GM20000 (cell line): ENCODE data around the gene PPM1E.
A peak's percentile ranks its signal among the peaks of the same experiment; 100 is the strongest.

Experiments
- DNase-seq: peaks from one replicate; pipeline ENCODE4 v3.0.0; 2012; ENCODE audit warnings: low spot score
- TF ChIP-seq, protein P1 (sequence below): IDR thresholded peaks from 2 replicates; pipeline ENCODE4 v1.5.1; 2012; ENCODE audit warnings: mild to moderate bottlenecking, control low read depth; ENCODE audit errors: extremely low read depth, missing control alignments

The PPM1E gene

GRCh38 chr17:58865301-58865700 lies 109.6 kb downstream of the PPM1E start:
- DNase-seq: no peak
- TF ChIP-seq, protein P1, sequence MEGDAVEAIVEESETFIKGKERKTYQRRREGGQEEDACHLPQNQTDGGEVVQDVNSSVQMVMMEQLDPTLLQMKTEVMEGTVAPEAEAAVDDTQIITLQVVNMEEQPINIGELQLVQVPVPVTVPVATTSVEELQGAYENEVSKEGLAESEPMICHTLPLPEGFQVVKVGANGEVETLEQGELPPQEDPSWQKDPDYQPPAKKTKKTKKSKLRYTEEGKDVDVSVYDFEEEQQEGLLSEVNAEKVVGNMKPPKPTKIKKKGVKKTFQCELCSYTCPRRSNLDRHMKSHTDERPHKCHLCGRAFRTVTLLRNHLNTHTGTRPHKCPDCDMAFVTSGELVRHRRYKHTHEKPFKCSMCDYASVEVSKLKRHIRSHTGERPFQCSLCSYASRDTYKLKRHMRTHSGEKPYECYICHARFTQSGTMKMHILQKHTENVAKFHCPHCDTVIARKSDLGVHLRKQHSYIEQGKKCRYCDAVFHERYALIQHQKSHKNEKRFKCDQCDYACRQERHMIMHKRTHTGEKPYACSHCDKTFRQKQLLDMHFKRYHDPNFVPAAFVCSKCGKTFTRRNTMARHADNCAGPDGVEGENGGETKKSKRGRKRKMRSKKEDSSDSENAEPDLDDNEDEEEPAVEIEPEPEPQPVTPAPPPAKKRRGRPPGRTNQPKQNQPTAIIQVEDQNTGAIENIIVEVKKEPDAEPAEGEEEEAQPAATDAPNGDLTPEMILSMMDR: no peak

- DNase-seq: no peak
- TF ChIP-seq, protein P1: no peak
These were observed 115.1 kb downstream of the PPM1E start for GRCh38 chr17:58870747-58871146.

- TF ChIP-seq, protein P1: no peak
- DNase-seq: no peak
These were observed 118.3 kb downstream of the PPM1E start for GRCh38 chr17:58873926-58874325.

DNA sequence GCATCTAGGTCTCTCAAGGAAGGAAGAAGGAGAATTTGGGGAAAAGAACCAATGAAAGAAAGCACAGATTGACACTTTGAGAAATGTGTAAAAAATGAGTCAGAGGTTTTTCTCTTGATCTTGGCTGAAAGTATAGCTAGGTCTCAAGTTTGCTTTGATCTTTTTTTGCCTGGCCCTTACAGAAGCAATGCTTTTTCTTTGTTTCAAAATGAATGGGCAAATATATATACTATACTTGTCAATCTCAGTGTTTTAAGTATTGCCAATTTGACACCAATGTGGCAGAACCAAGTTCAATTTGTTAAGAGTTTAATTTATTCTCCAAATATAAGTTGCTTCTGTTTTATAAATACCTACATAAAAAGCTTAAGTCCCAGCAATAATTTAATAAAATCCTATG lies 119.6 kb downstream of the PPM1E start:
- TF ChIP-seq, protein P1: no peak
- peak; percentile 28 for DNase-seq

- TF ChIP-seq, protein P1: no peak
- DNase-seq: no peak
These were observed 128.5 kb downstream of the PPM1E start for GRCh38 chr17:58884161-58884560.

DNA sequence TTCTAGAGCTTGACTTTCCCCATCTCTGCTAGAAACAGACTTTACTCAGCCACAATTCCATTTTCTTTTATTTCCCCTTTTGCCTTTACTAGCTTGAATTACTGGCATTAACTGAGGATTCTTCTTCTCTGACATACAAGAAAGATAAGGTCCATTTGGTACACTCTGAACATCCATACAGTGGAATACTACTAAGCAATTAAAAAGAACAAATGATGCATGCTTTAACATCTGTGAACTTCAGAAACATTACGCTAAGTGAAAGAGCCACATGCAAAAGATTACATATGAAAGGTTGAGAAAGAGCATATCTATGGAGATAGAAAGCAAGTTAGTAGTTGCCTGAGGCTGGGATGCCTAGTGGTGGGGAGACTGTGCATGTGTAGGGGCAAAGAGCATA lies 130.9 kb downstream of the PPM1E start:
- TF ChIP-seq, protein P1: no peak
- no peak for DNase-seq

- DNase-seq: no peak
- TF ChIP-seq, protein P1: no peak
These were observed 134.3 kb downstream of the PPM1E start for GRCh38 chr17:58889928-58890327.
